HCT116 (cell line): ENCODE measurements around the gene WNT3A. TPM values are rescaled to one million over a fixed set of nuclear protein-coding genes. Genes with fewer than 3 reads are reported as not detected.

Experiments
- ATAC-seq: fragments of 200-7000 bp; cut with Tn5 transposase; 2 replicates; pipeline ENCODE4 v1.9.1; 2020; ENCODE audit warnings: mild to moderate bottlenecking, moderate library complexity
- Bru-seq: library from RNA; stranded (reverse); fragments of 400-500 nt; gene quantifications from one replicate; lab custom pipeline; 2021; lab: Mats Ljungman, UMichigan
- BruChase-seq, 2 experiments: library from RNA; stranded (reverse); fragments of 400-500 nt; gene quantifications; one replicate each; lab custom pipeline; 2021; lab: Mats Ljungman, UMichigan
- BruUV-seq: library from RNA; stranded (reverse); fragments of 400-500 nt; replicated peaks from 2 replicates; lab custom pipeline; 2021; lab: Mats Ljungman, UMichigan
- CTCF ChIA-PET: fragments of 300-600 bp; sonication (Branson Sonifier 250); formaldehyde crosslinking; loops from one replicate; lab custom pipeline; 2021; ENCODE audit warnings: antibody characterized with exemption; lab: Charles Lee
- POLR2A ChIA-PET: fragments of 300-600, 350-600 bp; sonication (Branson Sonifier 250); formaldehyde crosslinking; loops from one replicate; lab custom pipeline; 2021; ENCODE audit warnings: antibody characterized with exemption; lab: Charles Lee
- RAD21 ChIA-PET, 2 experiments: fragments of 300-600 bp; sonication (Branson Sonifier 250); formaldehyde crosslinking; loops; one replicate each; lab custom pipeline; 2023; ENCODE audit warnings: low total read pairs in 2 of 2; ENCODE audit not compliant: uncharacterized antibody in 2 of 2, unreplicated experiment in 2 of 2, low non-redundant PET in 1 of 2; lab: Charles Lee
- DNase-seq: peaks from one replicate; pipeline ENCODE4 v3.0.0-alpha.2; 2010; ENCODE audit warnings: low read depth, low spot score
- H2AFZ ChIP-seq: fragments of 200-600 bp; shearing (Covaris generic), sonication (generic); 2 replicates; pipeline ENCODE4 v1.6.1; 2017; ENCODE audit warnings: low read depth, mixed run types, mixed read lengths, antibody characterized with exemption, low read length; ENCODE audit not compliant: poor library complexity, severe bottlenecking
- H3K27ac ChIP-seq: 2 replicates; pipeline ENCODE4 v1.5.1; 2012; ENCODE audit warnings: low read depth, low read length
- H3K27me3 ChIP-seq: fragments of 200-600 bp; sonication (generic); 2 replicates; pipeline ENCODE4 v1.6.1; 2016; ENCODE audit warnings: mixed run types, low read length, mixed read lengths; ENCODE audit not compliant: insufficient read depth
- H3K36me3 ChIP-seq, 2 experiments: fragments of 200-500 bp in 1 of 2; fragments of 200-600 bp in 1 of 2; sonication (Bioruptor generic) in 1 of 2; sonication (generic) in 1 of 2; 2 replicates each; pipeline versions ENCODE4 v1.5.1 to v1.6.1; 2014 to 2016; ENCODE audit warnings: low read length in 2 of 2, inconsistent platforms in 1 of 2, mixed read lengths in 1 of 2, mixed run types in 1 of 2; ENCODE audit not compliant: insufficient read depth in 2 of 2, control insufficient read depth in 1 of 2
- H3K4me1 ChIP-seq, 2 experiments: fragments of 200-600 bp in 1 of 2; sonication (generic) in 1 of 2; 2 replicates each; pipeline versions ENCODE4 v1.5.1 to v1.6.1; 2012 to 2017; ENCODE audit warnings: low read length in 2 of 2, inconsistent platforms in 1 of 2, mild to moderate bottlenecking in 1 of 2, mixed read lengths in 1 of 2, mixed run types in 1 of 2, moderate library complexity in 1 of 2; ENCODE audit not compliant: insufficient read depth in 2 of 2, control insufficient read depth in 1 of 2
- H3K4me2 ChIP-seq: fragments of 200-600 bp; sonication (generic); 2 replicates; pipeline ENCODE4 v1.6.1; 2017; ENCODE audit warnings: mixed run types, low read length, mixed read lengths
- H3K4me3 ChIP-seq, 2 experiments: fragments of 200-600 bp in 1 of 2; sonication (generic) in 1 of 2; replicated peaks in 1 of 2; 2 replicates each; pipeline ENCODE4 v1.5.1; 2011 to 2016; ENCODE audit warnings: low read length in 2 of 2, control low read depth in 1 of 2, low read depth in 1 of 2, mild to moderate bottlenecking in 1 of 2, mixed read lengths in 1 of 2, mixed run types in 1 of 2
- H3K79me2 ChIP-seq: fragments of 200-600 bp; sonication (generic); 2 replicates; pipeline ENCODE4 v1.6.1; 2017; ENCODE audit warnings: mild to moderate bottlenecking, mixed run types, low read length, moderate library complexity, mixed read lengths; ENCODE audit not compliant: insufficient read depth
- H3K9ac ChIP-seq: fragments of 200-600 bp; sonication (generic); 2 replicates; pipeline ENCODE4 v1.6.1; 2016; ENCODE audit warnings: low read length, mixed read lengths
- H3K9me2 ChIP-seq: fragments of 200-600 bp; sonication (generic), shearing (Covaris generic); 2 replicates; pipeline ENCODE4 v1.6.1; 2017; ENCODE audit warnings: mixed run types, mild to moderate bottlenecking, moderate library complexity; ENCODE audit not compliant: insufficient read depth
- H3K9me3 ChIP-seq, 2 experiments: fragments of 200-500 bp in 1 of 2; fragments of 200-600 bp in 1 of 2; sonication (Bioruptor generic) in 1 of 2; sonication (generic) in 1 of 2; 2 replicates each; pipeline ENCODE4 v1.6.1; 2014 to 2017; ENCODE audit warnings: low read length in 2 of 2, mixed read lengths in 2 of 2, inconsistent platforms in 1 of 2, low read depth in 1 of 2, mild to moderate bottlenecking in 1 of 2, mixed run types in 1 of 2, moderate library complexity in 1 of 2; ENCODE audit not compliant: control insufficient read depth in 1 of 2, insufficient read depth in 1 of 2
- H4K20me1 ChIP-seq: fragments of 200-600 bp; sonication (generic), shearing (Covaris generic); 2 replicates; pipeline ENCODE4 v1.6.1; 2017; ENCODE audit warnings: mixed run types, mild to moderate bottlenecking, moderate library complexity; ENCODE audit not compliant: insufficient read depth
- CBX3 ChIP-seq: IDR thresholded peaks from 2 replicates; pipeline ENCODE4 v1.6.1; 2012; ENCODE audit warnings: low read depth
- CEBPB ChIP-seq: IDR thresholded peaks from 2 replicates; pipeline ENCODE4 v1.6.1; 2012; ENCODE audit warnings: low read depth
- EGR1 ChIP-seq: IDR thresholded peaks from 2 replicates; pipeline ENCODE4 v1.6.1; 2012; ENCODE audit warnings: low read depth
- ELF1 ChIP-seq: IDR thresholded peaks from 2 replicates; pipeline ENCODE4 v1.6.1; 2012; ENCODE audit warnings: low read depth, borderline replicate concordance
- EZH2 ChIP-seq: fragments of 200-600 bp; sonication (generic); IDR thresholded peaks from 2 replicates; pipeline ENCODE4 v1.6.1; 2017; ENCODE audit warnings: antibody characterized with exemption, mixed run types
- JUND ChIP-seq: IDR thresholded peaks from 2 replicates; pipeline ENCODE4 v1.6.1; 2012
- POLR2A ChIP-seq: IDR thresholded peaks from 2 replicates; pipeline ENCODE4 v1.7.0; 2011; ENCODE audit warnings: borderline replicate concordance; ENCODE audit not compliant: insufficient read depth, insufficient read length; ENCODE audit errors: extremely low read depth
- POLR2AphosphoS5 ChIP-seq: IDR thresholded peaks from 2 replicates; pipeline ENCODE4 v1.6.1; 2011; ENCODE audit warnings: mild to moderate bottlenecking, low read depth, low read length, moderate library complexity
- RAD21 ChIP-seq: IDR thresholded peaks from 2 replicates; pipeline ENCODE4 v1.6.1; 2012; ENCODE audit warnings: low read depth, mild to moderate bottlenecking
- SIN3A ChIP-seq: IDR thresholded peaks from 2 replicates; pipeline ENCODE4 v1.6.1; 2012; ENCODE audit warnings: low read depth
- SP1 ChIP-seq: IDR thresholded peaks from 2 replicates; pipeline ENCODE4 v1.6.1; 2012; ENCODE audit warnings: low read depth
- SRF ChIP-seq: IDR thresholded peaks from 2 replicates; pipeline ENCODE4 v1.6.1; 2012; ENCODE audit warnings: low read depth
- TCF7L2 ChIP-seq: IDR thresholded peaks from 2 replicates; pipeline ENCODE4 v1.7.0; 2011; ENCODE audit warnings: borderline replicate concordance, inconsistent platforms; ENCODE audit not compliant: insufficient read depth, insufficient read length; ENCODE audit errors: extremely low read depth
- YY1 ChIP-seq: IDR thresholded peaks from 2 replicates; pipeline ENCODE4 v1.6.1; 2011; ENCODE audit warnings: low read length, low read depth, moderate library complexity, mild to moderate bottlenecking; ENCODE audit not compliant: insufficient replicate concordance; ENCODE audit errors: extremely low read depth
- ZFX ChIP-seq: fragments of 450-650 bp; IDR thresholded peaks from 2 replicates; pipeline ENCODE4 v1.6.1; 2017
- intact Hi-C: fragments of 100-400 bp; cut with micrococcal nuclease; formaldehyde crosslinking; loops from 2 replicates; pipeline ENCODE4 v1.10.0; 2022
- long read RNA-seq: library from polyadenylated mRNA; unstranded; transcript quantifications from one replicate; pipeline ENCODE4 v2.0.0, GENCODE V29; 2021; ENCODE audit not compliant: unreplicated experiment
- polyA plus RNA-seq: library from polyadenylated mRNA; unstranded; fragments of >200 nt; gene quantifications from 2 replicates; pipeline ENCODE4 v1.2.1, GENCODE V29; 2012; ENCODE audit warnings: missing spikeins
- total RNA-seq: library from RNA; stranded (reverse); gene quantifications from one replicate; pipeline ENCODE4 v1.2.1, GENCODE V29; 2021; ENCODE audit not compliant: unreplicated experiment
- TF ChIP-seq, protein P1 (sequence below): IDR thresholded peaks from 2 replicates; pipeline ENCODE4 v1.6.1; 2012; ENCODE audit warnings: low read depth
- TF ChIP-seq, protein P2 (sequence below), 3 experiments: fragments of 200-600 bp in 1 of 3; sonication (generic) in 1 of 3; IDR thresholded peaks in 2 of 3; conservative IDR thresholded peaks in 1 of 3; 2 replicates each; pipeline ENCODE4 v1.5.1; 2012 to 2017; ENCODE audit warnings: low read depth in 2 of 3, low read length in 2 of 3, antibody characterized with exemption in 1 of 3, borderline replicate concordance in 1 of 3, control low read depth in 1 of 3, mild to moderate bottlenecking in 1 of 3, mixed read lengths in 1 of 3, mixed run types in 1 of 3, moderate library complexity in 1 of 3; ENCODE audit not compliant: insufficient read depth in 1 of 3
- TF ChIP-seq, protein P3 (sequence below): IDR thresholded peaks from 2 replicates; pipeline ENCODE4 v1.6.1; 2012
- TF ChIP-seq, protein P4 (sequence below): IDR thresholded peaks from 2 replicates; pipeline ENCODE4 v1.6.1; 2011; ENCODE audit warnings: mild to moderate bottlenecking, low read length, moderate library complexity; ENCODE audit not compliant: insufficient replicate concordance; ENCODE audit errors: extremely low read depth

Gene WNT3A, protein sequence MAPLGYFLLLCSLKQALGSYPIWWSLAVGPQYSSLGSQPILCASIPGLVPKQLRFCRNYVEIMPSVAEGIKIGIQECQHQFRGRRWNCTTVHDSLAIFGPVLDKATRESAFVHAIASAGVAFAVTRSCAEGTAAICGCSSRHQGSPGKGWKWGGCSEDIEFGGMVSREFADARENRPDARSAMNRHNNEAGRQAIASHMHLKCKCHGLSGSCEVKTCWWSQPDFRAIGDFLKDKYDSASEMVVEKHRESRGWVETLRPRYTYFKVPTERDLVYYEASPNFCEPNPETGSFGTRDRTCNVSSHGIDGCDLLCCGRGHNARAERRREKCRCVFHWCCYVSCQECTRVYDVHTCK
- total RNA-seq = 3.7 TPM
- 2.1 and 2.4 TPM in 2 replicates for polyA plus RNA-seq
- percentile 36 among the genes with signal in this experiment for Bru-seq, nascent RNA
- percentile 28 among the genes with signal in this experiment for BruChase-seq, experiment 1, labeled RNA remaining after a 6-hour chase
- BruChase-seq, experiment 2, labeled RNA remaining after a 2-hour chase = percentile 28 among the genes with signal in this experiment
- long read RNA-seq, transcript WNT3A-201 (4 exons, 2,932 nt) = major isoform, 7 of 11 reads
- long read RNA-seq, partial matches to known transcripts = 0 of 11 reads
- long read RNA-seq, other reads (novel, unspliced or antisense) = 4 of 11 reads

DNA sequence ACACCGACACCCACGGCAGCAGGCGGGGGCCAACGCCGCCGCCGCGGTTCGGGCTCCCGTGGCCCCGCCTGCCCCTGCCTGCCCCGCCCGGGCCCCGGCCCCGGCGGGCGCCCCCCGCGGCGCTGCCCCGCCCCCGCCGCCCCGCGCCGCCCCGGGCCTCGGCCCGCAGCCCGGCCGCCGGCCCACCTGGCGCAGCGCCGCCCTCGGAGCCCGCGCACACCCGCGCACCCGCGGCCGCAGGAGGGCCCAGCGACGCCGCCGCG lies at the start of gene WNT3A:
Gene WNT3A, plus strand, starts transcription at position 213 of the 263 bp plus-strand sequence. CDS start 131 bp downstream, outside the sequence.
- POLR2A ChIA-PET = interaction anchor here (1.2 kb wide), 1 partner anchor 10 kb away, joined by 3 read pairs; no protein-coding TSS in a partner anchor
- Histone ChIP-seq H3K27me3 (no peaks in the 10 kb centered on the region), H3K9ac (peak within 1 kb of the TSS; percentile 52), H2AFZ (peak within 1 kb of the TSS; percentile 35), H3K36me3 (no peaks in the 10 kb centered on the region), H3K79me2 (no peaks in the 10 kb centered on the region), H3K4me1 (peaks cover 0 to 5% of the 10 kb centered on the region in 2 experiments; a peak in 1 of 4 replicates), H3K4me3 (peak within 1 kb of the TSS; percentile 28 to 57), H3K9me2 (no peaks in the 10 kb centered on the region), H3K9me3 (no peaks in the 10 kb centered on the region), H3K27ac (no peak within 1 kb of the TSS; the same call in 1 of the 2 replicates), H4K20me1 (no peaks in the 10 kb centered on the region), H3K4me2 (peak within 1 kb of the TSS; percentile 75)
- DNase-seq (no peak), ATAC-seq (peak; percentile 59)
- TF ChIP-seq, protein P1, sequence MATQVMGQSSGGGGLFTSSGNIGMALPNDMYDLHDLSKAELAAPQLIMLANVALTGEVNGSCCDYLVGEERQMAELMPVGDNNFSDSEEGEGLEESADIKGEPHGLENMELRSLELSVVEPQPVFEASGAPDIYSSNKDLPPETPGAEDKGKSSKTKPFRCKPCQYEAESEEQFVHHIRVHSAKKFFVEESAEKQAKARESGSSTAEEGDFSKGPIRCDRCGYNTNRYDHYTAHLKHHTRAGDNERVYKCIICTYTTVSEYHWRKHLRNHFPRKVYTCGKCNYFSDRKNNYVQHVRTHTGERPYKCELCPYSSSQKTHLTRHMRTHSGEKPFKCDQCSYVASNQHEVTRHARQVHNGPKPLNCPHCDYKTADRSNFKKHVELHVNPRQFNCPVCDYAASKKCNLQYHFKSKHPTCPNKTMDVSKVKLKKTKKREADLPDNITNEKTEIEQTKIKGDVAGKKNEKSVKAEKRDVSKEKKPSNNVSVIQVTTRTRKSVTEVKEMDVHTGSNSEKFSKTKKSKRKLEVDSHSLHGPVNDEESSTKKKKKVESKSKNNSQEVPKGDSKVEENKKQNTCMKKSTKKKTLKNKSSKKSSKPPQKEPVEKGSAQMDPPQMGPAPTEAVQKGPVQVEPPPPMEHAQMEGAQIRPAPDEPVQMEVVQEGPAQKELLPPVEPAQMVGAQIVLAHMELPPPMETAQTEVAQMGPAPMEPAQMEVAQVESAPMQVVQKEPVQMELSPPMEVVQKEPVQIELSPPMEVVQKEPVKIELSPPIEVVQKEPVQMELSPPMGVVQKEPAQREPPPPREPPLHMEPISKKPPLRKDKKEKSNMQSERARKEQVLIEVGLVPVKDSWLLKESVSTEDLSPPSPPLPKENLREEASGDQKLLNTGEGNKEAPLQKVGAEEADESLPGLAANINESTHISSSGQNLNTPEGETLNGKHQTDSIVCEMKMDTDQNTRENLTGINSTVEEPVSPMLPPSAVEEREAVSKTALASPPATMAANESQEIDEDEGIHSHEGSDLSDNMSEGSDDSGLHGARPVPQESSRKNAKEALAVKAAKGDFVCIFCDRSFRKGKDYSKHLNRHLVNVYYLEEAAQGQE = no peak
- TF ChIP-seq CEBPB = no peak
- TF ChIP-seq YY1 = no peak
- TF ChIP-seq POLR2AphosphoS5 = no peak
- no peak for TF ChIP-seq POLR2A
- TF ChIP-seq, protein P2, sequence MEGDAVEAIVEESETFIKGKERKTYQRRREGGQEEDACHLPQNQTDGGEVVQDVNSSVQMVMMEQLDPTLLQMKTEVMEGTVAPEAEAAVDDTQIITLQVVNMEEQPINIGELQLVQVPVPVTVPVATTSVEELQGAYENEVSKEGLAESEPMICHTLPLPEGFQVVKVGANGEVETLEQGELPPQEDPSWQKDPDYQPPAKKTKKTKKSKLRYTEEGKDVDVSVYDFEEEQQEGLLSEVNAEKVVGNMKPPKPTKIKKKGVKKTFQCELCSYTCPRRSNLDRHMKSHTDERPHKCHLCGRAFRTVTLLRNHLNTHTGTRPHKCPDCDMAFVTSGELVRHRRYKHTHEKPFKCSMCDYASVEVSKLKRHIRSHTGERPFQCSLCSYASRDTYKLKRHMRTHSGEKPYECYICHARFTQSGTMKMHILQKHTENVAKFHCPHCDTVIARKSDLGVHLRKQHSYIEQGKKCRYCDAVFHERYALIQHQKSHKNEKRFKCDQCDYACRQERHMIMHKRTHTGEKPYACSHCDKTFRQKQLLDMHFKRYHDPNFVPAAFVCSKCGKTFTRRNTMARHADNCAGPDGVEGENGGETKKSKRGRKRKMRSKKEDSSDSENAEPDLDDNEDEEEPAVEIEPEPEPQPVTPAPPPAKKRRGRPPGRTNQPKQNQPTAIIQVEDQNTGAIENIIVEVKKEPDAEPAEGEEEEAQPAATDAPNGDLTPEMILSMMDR (IDR thresholded peaks at IDR 0.05 in 2 of 3, conservative IDR thresholded peaks at IDR 0.05 in 1 of 3; ENCODE audit: borderline replicate concordance in 1 of 3, insufficient read depth in 1 of 3, low read depth in 2 of 3, low read length in 2 of 3) = no peak
- TF ChIP-seq, protein P3, sequence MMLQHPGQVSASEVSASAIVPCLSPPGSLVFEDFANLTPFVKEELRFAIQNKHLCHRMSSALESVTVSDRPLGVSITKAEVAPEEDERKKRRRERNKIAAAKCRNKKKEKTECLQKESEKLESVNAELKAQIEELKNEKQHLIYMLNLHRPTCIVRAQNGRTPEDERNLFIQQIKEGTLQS = no peak
- TF ChIP-seq ELF1 = no peak
- no peak for TF ChIP-seq EGR1
- no peak for TF ChIP-seq SP1
- no peak for TF ChIP-seq TCF7L2
- TF ChIP-seq CBX3 = no peak
- TF ChIP-seq EZH2 = no peak
- no peak for TF ChIP-seq JUND
- TF ChIP-seq, protein P4, sequence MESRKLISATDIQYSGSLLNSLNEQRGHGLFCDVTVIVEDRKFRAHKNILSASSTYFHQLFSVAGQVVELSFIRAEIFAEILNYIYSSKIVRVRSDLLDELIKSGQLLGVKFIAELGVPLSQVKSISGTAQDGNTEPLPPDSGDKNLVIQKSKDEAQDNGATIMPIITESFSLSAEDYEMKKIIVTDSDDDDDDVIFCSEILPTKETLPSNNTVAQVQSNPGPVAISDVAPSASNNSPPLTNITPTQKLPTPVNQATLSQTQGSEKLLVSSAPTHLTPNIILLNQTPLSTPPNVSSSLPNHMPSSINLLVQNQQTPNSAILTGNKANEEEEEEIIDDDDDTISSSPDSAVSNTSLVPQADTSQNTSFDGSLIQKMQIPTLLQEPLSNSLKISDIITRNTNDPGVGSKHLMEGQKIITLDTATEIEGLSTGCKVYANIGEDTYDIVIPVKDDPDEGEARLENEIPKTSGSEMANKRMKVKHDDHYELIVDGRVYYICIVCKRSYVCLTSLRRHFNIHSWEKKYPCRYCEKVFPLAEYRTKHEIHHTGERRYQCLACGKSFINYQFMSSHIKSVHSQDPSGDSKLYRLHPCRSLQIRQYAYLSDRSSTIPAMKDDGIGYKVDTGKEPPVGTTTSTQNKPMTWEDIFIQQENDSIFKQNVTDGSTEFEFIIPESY = no peak
- TF ChIP-seq ZFX = no peak
- no peak for TF ChIP-seq RAD21
- no peak for TF ChIP-seq SRF
- TF ChIP-seq SIN3A = no peak
- RAD21 ChIA-PET = interaction anchor here in 1 of 2 experiments (0.7 kb wide), 1 partner anchor 94 kb away, joined by 3 read pairs; no protein-coding TSS in a partner anchor
- BruUV-seq = no TSS peak
- CTCF ChIA-PET = no interaction called here
- intact Hi-C loops = no loop called here
